ENCODE data around the gene CACTIN.

DNA sequence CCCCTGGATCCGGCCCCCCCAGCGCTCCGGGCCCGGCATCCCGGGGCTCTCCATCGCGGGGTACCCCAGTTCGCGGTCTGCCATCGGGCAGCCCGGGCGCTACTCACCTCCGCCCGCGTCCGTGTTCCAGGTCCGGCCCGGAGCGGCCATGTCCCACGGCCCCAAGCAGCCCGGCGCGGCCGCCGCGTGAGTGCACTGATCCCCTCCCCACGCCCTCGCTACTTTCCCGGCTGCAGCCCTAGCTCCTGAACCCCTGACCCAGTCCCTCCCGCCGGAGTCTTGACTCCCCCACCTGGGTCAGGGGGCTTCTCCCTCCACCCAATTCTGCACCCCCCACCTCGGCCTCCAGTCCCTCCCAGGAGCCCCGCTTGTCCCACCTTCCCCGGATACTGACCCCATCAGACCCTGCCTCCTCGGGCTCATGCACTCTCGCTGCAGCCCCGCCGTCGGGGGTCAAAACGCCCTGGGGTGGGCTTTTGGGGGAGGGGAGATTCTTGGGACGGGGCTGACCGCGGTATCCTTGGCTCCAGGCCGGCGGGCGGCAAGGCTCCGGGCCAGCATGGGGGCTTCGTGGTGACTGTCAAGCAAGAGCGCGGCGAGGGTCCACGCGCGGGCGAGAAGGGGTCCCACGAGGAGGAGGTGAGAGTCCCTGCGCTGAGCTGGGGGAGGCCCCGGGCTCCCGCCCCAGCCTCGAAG is 53.3 kb downstream of the CACTIN start:
- no peak for TF ChIP-seq POLR2AphosphoS5 (IDR thresholded peaks at IDR 0.05)
- TF ChIP-seq CTCF (IDR thresholded peaks at IDR 0.05): no peak

Measured in suprapubic skin (tissue), 3 donors.